GM19328 (cell line): ENCODE data around the gene SNCAIP.
"Not testable (repeated sequence)": the region's sequence is repeated elsewhere in the genome, so short reads cannot be mapped to it uniquely, and the experiment has no call there.

Experiments
- ATAC-seq: cut with Tn5 transposase; IDR thresholded peaks from one replicate; pipeline ENCODE4 v1.9.1; 2021; ENCODE audit warnings: mild to moderate bottlenecking, moderate library complexity; ENCODE audit not compliant: unreplicated experiment

Gene SNCAIP

GRCh38 chr5:122314036-122314435 is 2.0 kb downstream of the SNCAIP start:
- ATAC-seq, result no peak

GRCh38 chr5:122315521-122315920 is 3.5 kb downstream of the SNCAIP start:
- ATAC-seq, result no peak

GRCh38 chr5:122316656-122317055 is 4.6 kb downstream of the SNCAIP start:
- ATAC-seq, result no peak

- ATAC-seq, result no peak
These were observed 7.9 kb downstream of the SNCAIP start for GRCh38 chr5:122319897-122320296.

- ATAC-seq, result no peak
These were observed 9.9 kb downstream of the SNCAIP start for GRCh38 chr5:122321921-122322320.

- ATAC-seq, result no peak
These were observed 10.9 kb downstream of the SNCAIP start for GRCh38 chr5:122322801-122323548.

GRCh38 chr5:122323738-122324137 is 11.7 kb downstream of the SNCAIP start:
- no peak for ATAC-seq

- ATAC-seq, result no peak
These were observed 15.1 kb downstream of the SNCAIP start for GRCh38 chr5:122327110-122327509.

GRCh38 chr5:122330881-122331280 is 18.8 kb downstream of the SNCAIP start:
- ATAC-seq, result no peak

GRCh38 chr5:122332599-122333555 is 20.8 kb downstream of the SNCAIP start:
- no peak for ATAC-seq

- ATAC-seq, result no peak
These were observed 21.5 kb downstream of the SNCAIP start for GRCh38 chr5:122333564-122333963.

- no peak for ATAC-seq
These were observed 27.6 kb downstream of the SNCAIP start for GRCh38 chr5:122339591-122339990.

- ATAC-seq, result no peak
These were observed 29.1 kb downstream of the SNCAIP start for GRCh38 chr5:122341087-122341486.

- no peak for ATAC-seq
These were observed 30.2 kb downstream of the SNCAIP start for GRCh38 chr5:122342256-122342655.

GRCh38 chr5:122346897-122347581 is 35.0 kb downstream of the SNCAIP start:
- no peak for ATAC-seq

- no peak for ATAC-seq
These were observed 38.5 kb downstream of the SNCAIP start for GRCh38 chr5:122350496-122350895.

GRCh38 chr5:122351416-122352157 is 39.5 kb downstream of the SNCAIP start:
- ATAC-seq, result no peak

- ATAC-seq, result no peak
These were observed 40.3 kb downstream of the SNCAIP start for GRCh38 chr5:122352331-122352730.

- ATAC-seq, result not testable (repeated sequence)
These were observed 41.3 kb downstream of the SNCAIP start for GRCh38 chr5:122353361-122353760.

- no peak for ATAC-seq
These were observed 42.3 kb downstream of the SNCAIP start for GRCh38 chr5:122354293-122354692.

GRCh38 chr5:122355324-122355723 is 43.3 kb downstream of the SNCAIP start:
- ATAC-seq, result no peak
